ENCODE measurements around the gene TBC1D20. TPM values are rescaled to one million over a fixed set of nuclear protein-coding genes. Genes with fewer than 3 reads are reported as not detected.

Gene TBC1D20
- polyA plus RNA-seq, 6 donors from 2014 or later: 16.0 to 24.6 (median 18.6) TPM

DNA sequence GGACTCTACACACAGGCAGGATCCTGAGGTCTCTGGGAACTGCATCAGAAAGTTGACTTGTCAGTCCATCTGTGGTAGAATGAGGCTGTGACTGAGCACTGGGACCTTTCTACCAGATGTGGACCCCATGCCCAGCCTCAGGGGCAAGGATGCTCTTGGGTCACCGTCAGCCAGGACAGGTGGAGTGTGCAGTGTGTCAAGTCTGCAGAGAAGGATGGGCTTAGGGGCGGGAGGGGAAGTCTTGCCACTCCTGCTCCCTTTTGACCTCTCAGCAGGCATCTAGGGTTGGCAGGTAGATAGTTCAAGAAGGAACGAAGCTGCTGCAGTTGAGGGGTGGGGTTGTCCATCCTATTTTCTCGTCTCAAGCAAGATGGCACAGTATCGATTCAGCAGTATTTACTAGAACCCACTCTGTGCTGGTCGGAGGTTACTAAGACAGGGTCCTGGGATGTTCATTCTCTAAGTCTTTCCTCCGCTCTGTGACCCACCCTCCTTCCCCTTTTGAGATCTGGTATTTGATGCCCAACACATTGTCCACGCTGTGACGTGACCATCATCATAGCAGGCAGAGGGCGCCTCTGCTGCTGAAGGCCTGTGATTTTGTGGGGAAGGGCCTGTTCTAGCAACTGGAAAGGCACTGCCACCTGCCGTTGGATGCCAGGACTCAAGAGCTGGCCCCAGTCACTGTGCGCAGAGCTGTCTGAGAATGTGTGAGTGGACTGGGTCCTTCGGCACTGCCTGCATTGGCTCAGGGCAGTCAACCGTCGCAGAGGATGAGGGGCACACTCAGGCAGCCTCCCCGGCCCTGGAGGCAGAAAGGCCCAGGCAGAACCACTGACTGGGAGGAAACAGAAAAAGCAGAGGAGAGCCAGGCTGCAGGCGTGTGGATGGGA, 31.1 kb downstream of the TBC1D20 start:
- peak overlapping the region in 2 of 6 donors; percentile 72 to 81 for H3K27ac Mint-ChIP-seq
- no peak overlapping the region for H3K4me3 Mint-ChIP-seq
- H3K36me3 Mint-ChIP-seq: peaks cover 0 to 5% of the 10 kb centered on the region in 2 donors
- H3K27me3 Mint-ChIP-seq: no peaks in the 10 kb centered on the region
- no peak for ATAC-seq (ENCODE audit: low read depth in 2 of 2)
- peaks cover 12 to 19% (median 17%) of the 10 kb centered on the region in 3 donors for H3K4me1 Mint-ChIP-seq
- DNase-seq: no peak
- no peaks in the 10 kb centered on the region for H3K9me3 Mint-ChIP-seq

DNA sequence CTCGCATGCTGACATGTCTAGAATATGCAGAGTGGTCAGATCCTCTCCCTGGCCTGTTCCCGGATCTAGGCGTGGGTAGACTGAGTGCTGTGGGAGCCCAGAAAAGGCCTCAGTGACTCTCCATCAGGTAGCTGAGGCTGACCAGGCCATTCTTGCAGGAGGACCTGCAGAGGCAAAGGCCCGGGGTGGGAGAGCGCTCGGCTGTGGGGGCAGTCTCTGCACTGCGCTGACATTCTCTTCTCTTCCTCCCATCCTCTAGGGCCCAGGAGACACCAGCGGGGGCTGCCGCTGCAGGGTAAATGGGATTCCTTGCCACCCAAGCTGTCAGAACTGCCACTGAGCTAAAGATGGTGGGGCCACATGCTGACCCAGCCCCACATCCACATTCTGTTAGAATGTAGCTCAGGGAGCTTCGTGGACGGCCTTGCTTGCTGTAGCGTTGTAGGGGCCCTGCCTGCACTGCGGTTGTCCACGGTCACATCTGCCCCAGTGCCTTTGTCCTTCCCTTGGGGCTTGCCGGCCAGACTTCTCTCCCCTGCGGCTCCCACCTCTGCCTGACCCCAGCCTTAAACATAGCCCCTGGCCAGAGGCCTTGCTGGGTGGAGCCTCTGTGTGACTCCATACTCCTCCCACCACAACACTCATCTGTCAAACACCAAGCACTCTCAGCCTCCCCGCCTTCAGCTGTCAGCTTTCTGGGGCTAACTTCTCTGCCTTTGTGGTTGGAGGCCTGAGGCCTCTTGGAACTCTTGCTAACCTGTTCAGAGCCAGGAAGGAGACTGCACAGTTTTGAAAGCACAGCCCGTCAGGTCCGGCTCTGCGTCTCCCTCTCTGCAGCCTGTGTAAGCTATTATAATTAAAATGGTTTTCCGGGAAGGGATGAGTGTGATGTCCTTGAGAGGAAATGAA, 32.0 kb downstream of the TBC1D20 start:
- no peak overlapping the region for H3K27ac Mint-ChIP-seq
- no peaks in the 10 kb centered on the region for H3K27me3 Mint-ChIP-seq
- H3K4me3 Mint-ChIP-seq: no peak overlapping the region
- no peaks in the 10 kb centered on the region for H3K9me3 Mint-ChIP-seq
- no peaks in the 10 kb centered on the region for H3K36me3 Mint-ChIP-seq
- ATAC-seq (ENCODE audit: low read depth in 2 of 2) (no peak), DNase-seq (no peak)
- peaks cover 11 to 19% (median 17%) of the 10 kb centered on the region in 3 donors for H3K4me1 Mint-ChIP-seq

DNA sequence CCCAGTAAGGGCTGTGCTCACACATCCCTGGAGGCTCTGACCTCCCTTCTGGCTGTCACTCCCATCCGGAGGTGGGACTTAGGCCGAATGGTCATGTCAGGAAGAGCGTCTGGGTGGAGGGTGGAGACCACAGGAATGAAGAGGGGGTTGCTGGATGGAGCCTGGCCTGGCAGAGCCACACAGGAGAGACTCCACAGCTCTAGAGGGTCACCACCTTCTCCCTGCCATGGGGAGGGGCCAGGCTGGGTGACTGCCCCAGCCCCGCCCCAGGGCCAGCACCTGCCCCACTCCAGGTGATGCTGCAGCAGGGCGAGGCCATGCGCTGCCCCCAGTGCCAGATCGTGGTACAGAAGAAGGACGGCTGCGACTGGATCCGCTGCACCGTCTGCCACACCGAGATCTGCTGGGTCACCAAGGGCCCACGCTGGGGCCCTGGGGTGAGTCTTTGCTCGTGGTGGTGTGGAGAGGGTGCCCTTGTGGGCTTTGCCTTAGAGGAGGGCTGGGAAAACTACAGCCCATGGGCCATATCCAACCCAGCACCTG, 33.6 kb downstream of the TBC1D20 start:
- Mint-ChIP-seq H3K9me3 (no peaks in the 10 kb centered on the region), H3K4me1 (peaks cover 7 to 9% (median 8%) of the 10 kb centered on the region in 3 donors), H3K27ac (no peak overlapping the region), H3K4me3 (no peak overlapping the region), H3K36me3 (peaks cover 0 to 10% of the 10 kb centered on the region in 2 donors), H3K27me3 (no peaks in the 10 kb centered on the region)
- DNase-seq (no peak), ATAC-seq (ENCODE audit: low read depth in 2 of 2) (no peak)

DNA sequence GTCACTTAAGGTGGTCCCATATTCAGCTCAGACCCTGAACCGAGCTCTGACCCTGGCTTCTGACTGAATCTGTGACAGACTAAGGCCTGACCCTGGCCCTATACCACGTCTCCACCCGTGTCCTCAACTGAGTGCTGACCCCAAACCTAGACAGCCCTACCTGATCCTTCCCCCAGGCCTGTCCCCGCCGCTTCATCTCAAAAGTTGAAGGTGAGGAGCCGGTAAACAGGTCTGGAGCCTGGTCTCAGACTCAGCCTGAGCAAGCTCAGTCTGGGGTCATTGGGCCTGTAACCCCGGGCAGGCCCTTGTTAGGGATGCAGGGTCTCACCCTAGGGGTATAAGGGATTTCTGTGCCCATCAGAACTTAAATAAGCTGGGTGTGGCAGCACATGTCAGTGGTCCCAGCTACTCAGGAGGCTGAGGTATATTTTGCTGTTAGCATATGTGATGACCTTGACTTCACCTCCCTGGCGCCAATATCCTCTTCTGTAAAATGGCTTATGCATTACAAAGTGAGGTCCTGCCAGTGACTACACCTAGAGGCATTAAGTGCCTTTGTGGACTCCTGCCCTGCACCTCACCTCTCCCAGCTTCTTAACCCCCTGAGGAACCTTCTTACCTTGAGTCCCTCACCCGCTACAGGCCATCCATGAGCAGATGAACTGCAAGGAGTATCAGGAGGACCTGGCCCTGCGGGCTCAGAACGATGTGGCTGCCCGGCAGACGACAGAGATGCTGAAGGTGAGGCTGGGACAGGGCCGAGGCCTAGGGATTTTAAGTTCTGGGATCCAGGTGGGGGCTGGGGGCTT, 34.3 kb downstream of the TBC1D20 start:
- ATAC-seq (ENCODE audit: low read depth in 2 of 2) (no peak), DNase-seq (no peak)
- Mint-ChIP-seq H3K4me1 (peaks cover under 1 to 3% (median 1%) of the 10 kb centered on the region in 3 donors), H3K36me3 (peaks cover 0 to 10% of the 10 kb centered on the region in 2 donors), H3K9me3 (no peaks in the 10 kb centered on the region), H3K4me3 (peak overlapping the region in 1 of 8 donors; percentile 68), H3K27me3 (no peaks in the 10 kb centered on the region), H3K27ac (no peak overlapping the region)

DNA sequence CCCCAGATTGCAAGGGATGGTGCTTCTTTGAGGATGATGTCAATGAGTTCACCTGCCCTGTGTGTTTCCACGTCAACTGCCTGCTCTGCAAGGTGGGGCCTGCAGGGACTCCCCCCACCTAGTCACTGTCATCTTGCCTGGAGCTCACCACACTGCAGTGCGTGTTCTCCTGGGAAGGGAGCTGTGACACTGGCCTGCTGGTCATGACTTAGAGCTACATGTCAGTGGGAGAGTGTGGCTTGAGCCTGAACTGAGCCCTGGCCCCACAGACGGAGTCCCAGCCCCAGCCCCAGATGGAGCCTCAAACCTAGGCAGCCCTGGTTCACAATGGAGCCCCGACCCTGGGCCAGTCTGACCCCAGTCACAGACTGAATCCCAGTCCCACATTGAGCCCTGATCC, 34.9 kb downstream of the TBC1D20 start:
- Mint-ChIP-seq H3K27me3 (no peaks in the 10 kb centered on the region), H3K27ac (no peak overlapping the region), H3K9me3 (no peaks in the 10 kb centered on the region), H3K4me3 (no peak overlapping the region), H3K4me1 (peaks cover 0 to under 1% (median 0%) of the 10 kb centered on the region in 3 donors), H3K36me3 (peaks cover 0 to 12% of the 10 kb centered on the region in 2 donors)
- ATAC-seq (ENCODE audit: low read depth in 2 of 2) (no peak), DNase-seq (no peak)

DNA sequence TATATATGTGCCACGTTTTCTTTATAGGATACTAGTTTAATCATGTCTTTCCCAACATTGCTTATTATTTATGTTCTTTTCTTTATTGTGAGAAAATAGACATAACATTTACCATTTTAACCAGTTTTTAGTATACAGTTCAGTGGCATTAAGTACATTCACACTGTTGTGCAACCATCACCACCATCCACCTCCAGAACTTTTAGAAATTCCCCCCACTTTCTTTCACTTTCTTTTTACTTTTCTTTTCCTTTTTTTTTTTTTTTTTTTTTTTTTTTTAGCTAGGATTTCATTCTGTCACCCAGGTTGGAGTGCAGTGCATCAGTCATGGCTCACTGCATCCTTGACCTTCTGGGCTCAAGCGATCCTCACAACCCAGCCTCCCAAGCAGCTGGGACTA, 35.8 kb downstream of the TBC1D20 start:
- no peak for DNase-seq
- H3K27me3 Mint-ChIP-seq: no peaks in the 10 kb centered on the region
- H3K36me3 Mint-ChIP-seq: peaks cover 0 to 20% of the 10 kb centered on the region in 2 donors
- peaks cover 0 to 3% (median 3%) of the 10 kb centered on the region in 3 donors for H3K4me1 Mint-ChIP-seq
- ATAC-seq (ENCODE audit: low read depth in 2 of 2): no peak
- no peak overlapping the region for H3K27ac Mint-ChIP-seq
- H3K9me3 Mint-ChIP-seq: no peaks in the 10 kb centered on the region
- H3K4me3 Mint-ChIP-seq: no peak overlapping the region

DNA sequence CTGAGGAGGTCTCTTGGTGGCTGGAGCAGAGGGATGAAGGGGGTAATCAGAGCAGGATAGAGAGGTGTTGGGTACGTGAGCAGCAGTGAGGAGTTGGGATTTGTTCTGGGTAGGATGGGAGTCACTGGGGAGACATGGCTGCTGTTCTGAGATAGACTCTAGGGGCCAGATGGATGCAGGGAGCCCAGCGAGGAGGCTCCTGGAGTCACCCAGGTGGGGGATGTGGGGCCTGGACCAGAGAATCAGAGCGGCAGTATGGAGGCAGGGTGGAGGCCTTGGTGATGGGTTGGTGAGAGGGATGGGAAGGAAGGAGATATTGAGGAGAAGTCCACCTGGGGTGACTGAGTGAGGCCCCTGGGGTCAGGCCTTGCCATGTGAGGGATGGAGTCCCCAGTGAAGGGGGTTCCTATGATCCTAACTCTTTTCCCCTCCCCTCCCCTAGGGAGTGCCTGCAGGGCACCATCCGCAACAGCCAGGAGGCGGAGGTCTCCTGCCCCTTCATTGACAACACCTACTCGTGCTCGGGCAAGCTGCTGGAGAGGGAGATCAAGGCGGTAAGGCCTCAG, 40.6 kb downstream of the TBC1D20 start:
- H3K36me3 Mint-ChIP-seq: peaks cover 0 to 26% of the 10 kb centered on the region in 2 donors
- H3K27ac Mint-ChIP-seq: peak overlapping the region in 3 of 6 donors; percentile 45 to 87 (median 82)
- no peaks in the 10 kb centered on the region for H3K9me3 Mint-ChIP-seq
- H3K27me3 Mint-ChIP-seq: no peaks in the 10 kb centered on the region
- ATAC-seq (ENCODE audit: low read depth in 2 of 2) (no peak), DNase-seq (no peak)
- H3K4me3 Mint-ChIP-seq: no peak overlapping the region
- H3K4me1 Mint-ChIP-seq: peaks cover 6 to 9% (median 8%) of the 10 kb centered on the region in 3 donors

DNA sequence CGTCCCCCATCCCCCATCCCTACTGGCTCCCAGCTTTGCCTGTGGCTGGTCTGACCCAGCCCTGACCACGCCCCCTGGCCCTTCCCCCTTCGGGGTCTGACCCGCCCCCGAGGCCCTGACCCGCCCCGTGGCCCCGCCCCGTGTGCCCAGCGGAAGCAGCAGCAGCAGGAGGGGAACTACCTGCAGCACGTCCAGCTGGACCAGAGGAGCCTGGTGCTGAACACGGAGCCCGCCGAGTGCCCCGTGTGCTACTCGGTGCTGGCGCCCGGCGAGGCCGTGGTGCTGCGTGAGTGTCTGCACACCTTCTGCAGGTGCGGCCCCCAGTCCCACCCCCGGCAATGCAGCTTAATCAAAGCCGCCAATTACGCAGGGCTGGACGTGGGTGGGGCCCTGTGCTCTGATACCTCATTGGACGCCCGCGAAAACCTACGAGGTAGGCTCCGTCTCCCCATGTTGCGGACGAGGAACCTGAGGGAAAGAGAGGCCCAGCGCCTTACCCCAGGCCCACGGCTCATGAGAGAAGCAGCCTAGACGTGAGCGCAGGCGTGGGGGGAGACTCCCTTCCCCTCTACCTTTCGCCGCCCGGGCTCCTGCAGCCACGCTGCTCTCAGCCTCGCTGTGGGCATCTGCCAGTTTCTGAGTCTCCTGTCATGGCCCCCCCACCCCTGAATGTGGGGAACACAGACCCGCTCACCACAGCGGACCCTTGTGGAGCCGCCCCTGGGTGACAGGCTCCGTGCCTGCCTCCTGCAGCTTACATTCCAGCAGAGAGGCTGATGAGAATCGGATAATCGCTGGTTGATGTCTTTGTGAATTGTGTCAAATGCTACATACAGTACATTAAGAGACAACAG, 41.4 kb downstream of the TBC1D20 start:
- peaks cover 0 to 26% of the 10 kb centered on the region in 2 donors for H3K36me3 Mint-ChIP-seq
- DNase-seq: no peak
- peak overlapping the region in 3 of 6 donors; percentile 38 to 87 (median 45) for H3K27ac Mint-ChIP-seq
- no peaks in the 10 kb centered on the region for H3K27me3 Mint-ChIP-seq
- H3K4me3 Mint-ChIP-seq: no peak overlapping the region
- no peaks in the 10 kb centered on the region for H3K9me3 Mint-ChIP-seq
- peaks cover 11 to 13% (median 11%) of the 10 kb centered on the region in 3 donors for H3K4me1 Mint-ChIP-seq
- no peak for ATAC-seq (ENCODE audit: low read depth in 2 of 2)

DNA sequence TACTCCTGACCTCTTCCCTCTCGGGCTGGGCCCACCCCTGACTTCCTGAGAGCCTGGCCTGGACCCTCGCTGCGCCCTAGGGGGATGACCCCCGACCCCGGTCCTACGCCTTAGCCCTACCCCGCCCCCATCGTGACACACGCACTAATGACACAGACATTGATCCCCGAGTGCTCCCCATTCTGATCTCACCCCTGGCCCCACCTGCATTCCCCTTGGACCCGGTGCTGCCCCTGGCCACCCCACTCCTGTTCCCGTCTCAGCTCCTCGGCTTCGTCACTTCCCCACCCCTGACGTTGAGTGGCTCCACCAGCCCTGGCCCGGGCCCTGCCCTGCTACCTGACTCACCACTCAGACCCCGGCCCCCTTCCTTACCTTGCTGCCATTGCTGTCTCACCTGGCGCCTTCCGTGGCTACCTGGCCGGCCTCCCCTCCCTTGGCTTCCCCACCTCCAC, 42.1 kb downstream of the TBC1D20 start:
- peaks cover 13 to 16% (median 13%) of the 10 kb centered on the region in 3 donors for H3K4me1 Mint-ChIP-seq
- no peak for DNase-seq
- no peak for ATAC-seq (ENCODE audit: low read depth in 2 of 2)
- H3K4me3 Mint-ChIP-seq: no peak overlapping the region
- no peaks in the 10 kb centered on the region for H3K27me3 Mint-ChIP-seq
- H3K27ac Mint-ChIP-seq: peak overlapping the region in 3 of 6 donors; percentile 21 to 86 (median 39)
- no peaks in the 10 kb centered on the region for H3K9me3 Mint-ChIP-seq
- H3K36me3 Mint-ChIP-seq: peaks cover 0 to 26% of the 10 kb centered on the region in 2 donors

DNA sequence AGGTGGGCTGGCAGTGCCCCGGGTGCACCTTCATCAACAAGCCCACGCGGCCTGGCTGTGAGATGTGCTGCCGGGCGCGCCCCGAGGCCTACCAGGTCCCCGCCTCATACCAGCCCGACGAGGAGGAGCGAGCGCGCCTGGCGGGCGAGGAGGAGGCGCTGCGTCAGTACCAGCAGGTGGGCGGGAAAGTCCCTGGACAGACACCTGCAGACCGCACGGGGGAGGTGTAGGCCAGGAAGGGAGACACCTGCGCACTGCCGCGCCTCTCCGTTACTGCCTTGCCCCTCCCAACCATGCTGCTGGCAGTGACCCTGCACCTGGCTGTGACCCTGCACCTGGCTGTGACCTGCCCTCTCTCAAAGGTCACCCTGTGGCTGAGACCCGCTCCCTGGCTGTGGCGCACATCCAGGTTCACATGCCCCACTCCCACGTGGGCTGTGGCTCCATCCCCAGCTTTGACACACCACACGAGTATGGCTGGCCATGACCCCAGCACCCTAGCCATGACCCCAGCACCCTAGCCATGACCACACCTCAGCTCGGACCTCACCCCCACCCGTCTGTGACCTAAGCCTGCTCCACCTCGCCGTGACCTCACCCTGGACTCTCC, 42.7 kb downstream of the TBC1D20 start:
- H3K27me3 Mint-ChIP-seq: no peaks in the 10 kb centered on the region

DNA sequence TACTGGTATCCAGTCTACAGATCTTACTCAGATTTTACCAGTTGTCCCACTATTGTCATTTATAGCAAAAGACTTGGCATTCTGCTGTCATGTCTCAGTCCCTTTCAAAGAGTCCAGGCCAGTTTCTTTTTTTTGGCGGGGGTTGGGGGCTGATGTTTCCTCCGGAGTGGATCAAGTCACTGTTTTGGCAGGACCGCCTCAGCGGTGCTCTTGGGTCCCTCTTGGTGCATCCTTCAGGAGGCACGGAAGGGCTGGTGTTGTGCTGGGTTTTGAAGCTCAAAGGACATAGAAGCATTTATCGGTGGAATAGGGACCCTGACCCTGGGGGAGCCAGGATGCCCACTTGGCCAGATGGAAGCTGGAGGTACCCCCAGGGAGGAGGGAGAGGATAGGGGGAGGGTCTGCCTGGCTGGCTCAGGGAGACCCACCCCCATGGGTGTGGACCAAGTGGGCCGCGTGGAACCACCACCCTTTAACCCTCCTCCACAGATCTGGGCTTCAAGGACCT, 43.4 kb downstream of the TBC1D20 start:
- peaks cover 13 to 20% (median 16%) of the 10 kb centered on the region in 3 donors for H3K4me1 Mint-ChIP-seq
- no peak for ATAC-seq (ENCODE audit: low read depth in 2 of 2)
- no peak overlapping the region for H3K4me3 Mint-ChIP-seq
- no peaks in the 10 kb centered on the region for H3K9me3 Mint-ChIP-seq
- no peaks in the 10 kb centered on the region for H3K27me3 Mint-ChIP-seq
- DNase-seq: no peak
- H3K27ac Mint-ChIP-seq: no peak overlapping the region
- peaks cover 0 to 18% of the 10 kb centered on the region in 2 donors for H3K36me3 Mint-ChIP-seq

More for the DNA sequence above, 42.7 kb downstream of the TBC1D20 start:
- ATAC-seq (ENCODE audit: low read depth in 2 of 2) (peak; percentile 28 to 78), DNase-seq (no peak)
- H3K4me1 Mint-ChIP-seq: peaks cover 13 to 17% (median 13%) of the 10 kb centered on the region in 3 donors
- H3K4me3 Mint-ChIP-seq: no peak overlapping the region
- H3K36me3 Mint-ChIP-seq: peaks cover 0 to 25% of the 10 kb centered on the region in 2 donors
- H3K27ac Mint-ChIP-seq: peak overlapping the region in 2 of 6 donors; percentile 39 to 86
- H3K9me3 Mint-ChIP-seq: no peaks in the 10 kb centered on the region
